ENCODE data around the gene PDZK1IP1. TPM values are rescaled to one million over a fixed set of nuclear protein-coding genes. Genes with fewer than 3 reads are reported as not detected.

PDZK1IP1 gene
- total RNA-seq, 2 donors from 2014 or later, result not detected

- peaks cover 24% of the 10 kb centered on the region for H3K27me3 Mint-ChIP-seq (ENCODE audit: insufficient read depth)
- H3K4me3 Mint-ChIP-seq, result no peak overlapping the region
- no peak overlapping the region for H3K27ac Mint-ChIP-seq
- H3K4me3 ChIP-seq (ENCODE audit: low read length), result no peak overlapping the region
- TF ChIP-seq CTCF (conservative IDR thresholded peaks at IDR 0.05), result no peak
- H3K4me1 ChIP-seq (ENCODE audit: control insufficient read depth, insufficient read depth, low read length), result no peaks in the 10 kb centered on the region
- no peak overlapping the region for H3K27ac ChIP-seq (ENCODE audit: low read depth, low read length)
- H3K4me1 Mint-ChIP-seq, result peaks cover 25% of the 10 kb centered on the region
- peaks cover 5% of the 10 kb centered on the region for H3K9me3 Mint-ChIP-seq
- no peaks in the 10 kb centered on the region for H3K27me3 ChIP-seq (ENCODE audit: control insufficient read depth, insufficient read depth, low read length, poor library complexity, severe bottlenecking)
- no peaks in the 10 kb centered on the region for H3K9me3 ChIP-seq (ENCODE audit: control insufficient read depth, low read length)
- H3K36me3 ChIP-seq (ENCODE audit: control insufficient read depth, insufficient read depth, low read length), result no peaks in the 10 kb centered on the region
- H3K36me3 Mint-ChIP-seq (ENCODE audit: low read depth), result no peaks in the 10 kb centered on the region
- no peak overlapping the region for H3K9ac ChIP-seq (ENCODE audit: extremely low read depth, low read length, poor library complexity, severe bottlenecking)
- no peak for DNase-seq
- WGBS, 2 experiments (ENCODE audit: insufficient coverage in 1 of 2, insufficient read length in 1 of 2), result 76 to 89% methylated on average over 3 to 7 of the region's 7 CpGs
These were observed 748 bp downstream of the PDZK1IP1 start for GRCh38 chr1:47188791-47189785.

GRCh38 chr1:47187926-47188250 lies 1.9 kb downstream of the PDZK1IP1 start:
- Mint-ChIP-seq H3K4me1 (peaks cover 22% of the 10 kb centered on the region), H3K36me3 (ENCODE audit: low read depth) (no peaks in the 10 kb centered on the region), H3K9me3 (peaks cover 5% of the 10 kb centered on the region), H3K4me3 (no peak overlapping the region), H3K27ac (no peak overlapping the region), H3K27me3 (ENCODE audit: insufficient read depth) (peaks cover 25% of the 10 kb centered on the region)
- no peaks in the 10 kb centered on the region for H3K9me3 ChIP-seq (ENCODE audit: control insufficient read depth, low read length)
- no peak overlapping the region for H3K9ac ChIP-seq (ENCODE audit: extremely low read depth, low read length, poor library complexity, severe bottlenecking)
- H3K27ac ChIP-seq (ENCODE audit: low read depth, low read length), result no peak overlapping the region
- H3K4me1 ChIP-seq (ENCODE audit: control insufficient read depth, insufficient read depth, low read length), result no peaks in the 10 kb centered on the region
- H3K36me3 ChIP-seq (ENCODE audit: control insufficient read depth, insufficient read depth, low read length), result no peaks in the 10 kb centered on the region
- no peaks in the 10 kb centered on the region for H3K27me3 ChIP-seq (ENCODE audit: control insufficient read depth, insufficient read depth, low read length, poor library complexity, severe bottlenecking)
- DNase-seq, result no peak
- TF ChIP-seq CTCF (conservative IDR thresholded peaks at IDR 0.05), result no peak
- WGBS, 2 experiments (ENCODE audit: insufficient coverage in 1 of 2, insufficient read length in 1 of 2), result 84 to 100% methylated on average over 2 of the region's 2 CpGs
- H3K4me3 ChIP-seq (ENCODE audit: low read length), result no peak overlapping the region

GRCh38 chr1:47187231-47187925 lies 2.5 kb downstream of the PDZK1IP1 start:
- peaks cover 5% of the 10 kb centered on the region for H3K9me3 Mint-ChIP-seq
- DNase-seq, result no peak
- Histone ChIP-seq H3K9me3 (ENCODE audit: control insufficient read depth, low read length) (no peaks in the 10 kb centered on the region), H3K27me3 (ENCODE audit: control insufficient read depth, insufficient read depth, low read length, poor library complexity, severe bottlenecking) (no peaks in the 10 kb centered on the region), H3K27ac (ENCODE audit: low read depth, low read length) (no peak overlapping the region), H3K36me3 (ENCODE audit: control insufficient read depth, insufficient read depth, low read length) (no peaks in the 10 kb centered on the region), H3K9ac (ENCODE audit: extremely low read depth, low read length, poor library complexity, severe bottlenecking) (no peak overlapping the region), H3K4me1 (ENCODE audit: control insufficient read depth, insufficient read depth, low read length) (no peaks in the 10 kb centered on the region), H3K4me3 (ENCODE audit: low read length) (no peak overlapping the region)
- H3K4me3 Mint-ChIP-seq, result no peak overlapping the region
- H3K27me3 Mint-ChIP-seq (ENCODE audit: insufficient read depth), result peaks cover 23% of the 10 kb centered on the region
- TF ChIP-seq CTCF (conservative IDR thresholded peaks at IDR 0.05), result no peak
- H3K36me3 Mint-ChIP-seq (ENCODE audit: low read depth), result no peaks in the 10 kb centered on the region
- 88 to 94% methylated on average over 4 to 12 of the region's 12 CpGs for WGBS, 2 experiments (ENCODE audit: insufficient coverage in 1 of 2, insufficient read length in 1 of 2)
- peaks cover 19% of the 10 kb centered on the region for H3K4me1 Mint-ChIP-seq
- H3K27ac Mint-ChIP-seq, result no peak overlapping the region
